ENCODE measurements around the gene SUPT3H.

The SUPT3H gene

GRCh38 chr6:44831002-44831610 is 546.6 kb downstream of the SUPT3H start:
- DNase-seq (ENCODE audit: low spot score) = no peak

- no peak for DNase-seq (ENCODE audit: low spot score)
These were observed 547.9 kb downstream of the SUPT3H start for GRCh38 chr6:44829836-44830235.

- DNase-seq (ENCODE audit: low spot score) = no peak
These were observed 549.0 kb downstream of the SUPT3H start for GRCh38 chr6:44828780-44829179.

GRCh38 chr6:44826025-44826676 is 551.6 kb downstream of the SUPT3H start:
- DNase-seq (ENCODE audit: low spot score) = no peak

GRCh38 chr6:44825273-44825672 is 552.5 kb downstream of the SUPT3H start:
- DNase-seq (ENCODE audit: low spot score) = no peak

- DNase-seq (ENCODE audit: low spot score) = no peak
These were observed 553.2 kb downstream of the SUPT3H start for GRCh38 chr6:44824567-44824966.

GRCh38 chr6:44820759-44821158 is 557.0 kb downstream of the SUPT3H start:
- no peak for DNase-seq (ENCODE audit: low spot score)

GRCh38 chr6:44820321-44820720 is 557.4 kb downstream of the SUPT3H start:
- no peak for DNase-seq (ENCODE audit: low spot score)

- no peak for DNase-seq (ENCODE audit: low spot score)
These were observed 566.3 kb downstream of the SUPT3H start for GRCh38 chr6:44811456-44811855.

GRCh38 chr6:44809258-44809657 is 568.5 kb downstream of the SUPT3H start:
- no peak for DNase-seq (ENCODE audit: low spot score)

GRCh38 chr6:44808148-44808547 is 569.6 kb downstream of the SUPT3H start:
- no peak for DNase-seq (ENCODE audit: low spot score)

GRCh38 chr6:44806656-44807055 is 571.1 kb downstream of the SUPT3H start:
- no peak for DNase-seq (ENCODE audit: low spot score)

GRCh38 chr6:44805238-44805846 is 572.4 kb downstream of the SUPT3H start:
- peak; percentile 67 for DNase-seq (ENCODE audit: low spot score)

- DNase-seq (ENCODE audit: low spot score) = no peak
These were observed 573.1 kb downstream of the SUPT3H start for GRCh38 chr6:44804546-44805159.

GRCh38 chr6:44804016-44804415 is 573.7 kb downstream of the SUPT3H start:
- no peak for DNase-seq (ENCODE audit: low spot score)

- DNase-seq (ENCODE audit: low spot score) = no peak
These were observed 576.7 kb downstream of the SUPT3H start for GRCh38 chr6:44800784-44801592.

- peak; percentile 93 for DNase-seq (ENCODE audit: low spot score)
These were observed 577.5 kb downstream of the SUPT3H start for GRCh38 chr6:44800171-44800783.

GRCh38 chr6:44797746-44798145 is 580.0 kb downstream of the SUPT3H start:
- no peak for DNase-seq (ENCODE audit: low spot score)

GRCh38 chr6:44795326-44795725 is 582.4 kb downstream of the SUPT3H start:
- DNase-seq (ENCODE audit: low spot score) = no peak

GRCh38 chr6:44789806-44790205 is 587.9 kb downstream of the SUPT3H start:
- DNase-seq (ENCODE audit: low spot score) = no peak

- no peak for DNase-seq (ENCODE audit: low spot score)
These were observed 588.7 kb downstream of the SUPT3H start for GRCh38 chr6:44789061-44789460.

All from kidney tubule cell (primary cell).